K562 (cell line): Measurements from ENCODE around the gene UNC5B. TPM values are rescaled to one million over a fixed set of nuclear protein-coding genes. Genes with fewer than 3 reads are reported as not detected.

Source experiments
- ESRRA ChIP-seq: fragments of 450-650 bp; IDR thresholded peaks from 2 replicates; pipeline ENCODE4 v1.6.1; 2014; ENCODE audit warnings: low read depth, mild to moderate bottlenecking, moderate library complexity, borderline replicate concordance
- MGA ChIP-seq: fragments of 450-650 bp; IDR thresholded peaks from 2 replicates; pipeline ENCODE4 v1.6.1; 2016; ENCODE audit warnings: mild to moderate bottlenecking, moderate library complexity
- PHTF2 ChIP-seq: fragments of 250-450 bp; sonication (Bioruptor Pico); IDR thresholded peaks from 2 replicates; pipeline ENCODE4 v1.5.0; 2021; ENCODE audit warnings: mild to moderate bottlenecking
- ZNF830 ChIP-seq: fragments of 250-450 bp; sonication (Bioruptor Pico); IDR thresholded peaks from 2 replicates; pipeline ENCODE4 v1.5.0; 2021; ENCODE audit warnings: mild to moderate bottlenecking
- polyA plus RNA-seq, 8 experiments: library from polyadenylated mRNA; depleted of rRNA in 4 of 8; stranded (reverse) in 5 of 8; unstranded in 3 of 8; fragments of >200 nt; fragmentation: Nextera tagmentation in 2 of 8; fragmentation: Illumina TruSeq in 1 of 8; extraction: Ambion mirVana in 2 of 8; extraction: Trizol in 1 of 8; gene quantifications; 2 replicates each; pipeline versions ENCODE4 v1.2.1 to v1.2.3, GENCODE V29; 2011 to 2014; ENCODE audit warnings: inconsistent platforms in 1 of 8, missing spikeins in 1 of 8
- total RNA-seq, 7 experiments: library from RNA; depleted of rRNA in 6 of 7; stranded (reverse); fragments of >200 nt in 6 of 7; fragmentation: Illumina TruSeq in 2 of 7; extraction: Trizol in 2 of 7; gene quantifications; 2 replicates each; pipeline versions ENCODE4 v1.2.1 to v1.2.3, GENCODE V29; 2011 to 2021; ENCODE audit warnings: low replicate concordance in 1 of 7
- TF ChIP-seq, protein P1 (sequence below), 2 experiments: fragments of 450-650 bp; IDR thresholded peaks; 2 replicates each; pipeline ENCODE4 v1.6.1; 2016; ENCODE audit warnings: mild to moderate bottlenecking in 2 of 2, borderline replicate concordance in 1 of 2, low read depth in 1 of 2, moderate library complexity in 1 of 2

UNC5B gene
- total and polyA plus RNA-seq, 9 of the 15 experiments (the other 6 are each of a cell fraction or from before 2014, with no cell fraction given), result 0.10 to 8.4 (median 2.1) TPM

- TF ChIP-seq, protein P1, sequence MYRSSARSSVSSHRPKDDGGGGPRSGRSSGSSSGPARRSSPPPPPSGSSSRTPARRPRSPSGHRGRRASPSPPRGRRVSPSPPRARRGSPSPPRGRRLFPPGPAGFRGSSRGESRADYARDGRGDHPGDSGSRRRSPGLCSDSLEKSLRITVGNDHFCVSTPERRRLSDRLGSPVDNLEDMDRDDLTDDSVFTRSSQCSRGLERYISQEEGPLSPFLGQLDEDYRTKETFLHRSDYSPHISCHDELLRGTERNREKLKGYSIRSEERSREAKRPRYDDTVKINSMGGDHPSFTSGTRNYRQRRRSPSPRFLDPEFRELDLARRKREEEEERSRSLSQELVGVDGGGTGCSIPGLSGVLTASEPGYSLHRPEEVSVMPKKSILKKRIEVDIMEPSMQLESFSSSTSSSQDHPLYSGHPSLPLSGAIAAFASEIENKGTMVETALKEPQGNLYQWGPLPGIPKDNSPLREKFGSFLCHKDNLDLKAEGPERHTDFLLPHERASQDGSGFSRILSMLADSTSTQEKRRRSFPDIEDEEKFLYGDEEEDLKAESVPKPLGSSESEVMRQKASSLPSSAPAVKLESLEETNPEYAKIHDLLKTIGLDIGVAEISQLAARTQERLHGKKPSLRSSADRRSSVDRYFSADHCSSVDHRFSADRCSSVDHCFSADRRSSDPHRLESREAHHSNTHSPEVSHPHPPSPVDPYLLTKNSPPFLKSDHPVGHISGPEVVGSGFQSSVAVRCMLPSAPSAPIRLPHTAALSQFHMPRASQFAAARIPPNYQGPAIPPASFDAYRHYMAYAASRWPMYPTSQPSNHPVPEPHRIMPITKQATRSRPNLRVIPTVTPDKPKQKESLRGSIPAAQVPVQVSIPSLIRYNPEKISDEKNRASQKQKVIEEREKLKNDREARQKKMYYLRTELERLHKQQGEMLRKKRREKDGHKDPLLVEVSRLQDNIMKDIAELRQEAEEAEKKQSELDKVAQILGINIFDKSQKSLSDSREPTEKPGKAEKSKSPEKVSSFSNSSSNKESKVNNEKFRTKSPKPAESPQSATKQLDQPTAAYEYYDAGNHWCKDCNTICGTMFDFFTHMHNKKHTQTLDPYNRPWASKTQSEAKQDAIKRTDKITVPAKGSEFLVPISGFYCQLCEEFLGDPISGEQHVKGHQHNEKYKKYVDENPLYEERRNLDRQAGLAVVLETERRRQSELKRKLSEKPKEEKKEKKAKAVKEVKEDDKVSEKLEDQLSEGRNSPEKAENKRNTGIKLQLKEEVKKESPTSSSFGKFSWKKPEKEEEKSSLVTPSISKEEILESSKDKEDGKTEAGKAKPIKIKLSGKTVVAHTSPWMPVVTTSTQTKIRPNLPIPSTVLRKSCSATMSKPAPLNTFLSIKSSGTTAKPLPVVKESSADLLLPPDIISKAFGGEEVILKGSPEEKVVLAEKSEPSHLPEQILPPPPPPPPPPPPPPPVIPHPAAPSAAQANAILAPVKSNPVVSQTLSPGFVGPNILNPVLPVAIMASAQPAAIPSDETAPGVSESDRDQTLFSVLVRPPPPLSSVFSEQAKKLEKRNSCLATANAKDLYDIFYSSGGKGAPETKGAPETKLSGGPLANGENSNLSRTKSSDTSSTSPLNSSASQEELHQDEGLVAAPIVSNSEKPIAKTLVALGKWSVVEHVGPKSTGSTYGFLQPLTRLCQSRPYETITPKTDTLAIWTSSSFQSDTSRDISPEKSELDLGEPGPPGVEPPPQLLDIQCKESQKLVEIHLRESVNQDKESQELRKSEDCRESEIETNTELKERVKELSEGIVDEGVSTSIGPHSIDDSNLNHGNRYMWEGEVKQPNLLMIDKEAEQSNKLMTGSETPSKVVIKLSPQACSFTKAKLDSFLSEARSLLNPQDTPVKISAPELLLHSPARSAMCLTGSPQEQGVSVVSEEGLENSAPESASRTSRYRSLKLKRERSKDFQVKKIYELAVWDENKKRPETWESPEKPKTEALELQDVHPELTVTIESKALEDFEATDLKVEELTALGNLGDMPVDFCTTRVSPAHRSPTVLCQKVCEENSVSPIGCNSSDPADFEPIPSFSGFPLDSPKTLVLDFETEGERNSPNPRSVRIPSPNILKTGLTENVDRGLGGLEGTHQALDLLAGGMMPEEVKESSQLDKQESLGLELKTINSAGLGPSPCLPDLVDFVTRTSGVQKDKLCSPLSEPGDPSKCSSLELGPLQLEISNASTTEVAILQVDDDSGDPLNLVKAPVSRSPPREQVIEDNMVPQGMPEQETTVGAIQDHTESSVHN (IDR thresholded peaks at IDR 0.05; ENCODE audit: borderline replicate concordance in 1 of 2, low read depth in 1 of 2), result 0 out of 4 replicates have a peak, but pooled peaks of 1 of the 2 experiments have one; percentile 67
- TF ChIP-seq PHTF2 (CRISPR knock-in tag) (no peak), MGA (no peak), ZNF830 (CRISPR knock-in tag) (no peak), ESRRA (peak; percentile 91)
These were observed 21.9 kb downstream of the UNC5B start (continued) for GRCh38 chr10:71234004-71234894.
